Transverse colon (tissue), 4 donors: ENCODE results near the gene KCNE3. TPM values are rescaled to one million over a fixed set of nuclear protein-coding genes. Genes with fewer than 3 reads are reported as not detected.

Source experiments
- DNase-seq: peaks from one replicate; pipeline ENCODE4 v3.0.0-alpha.2; 2019
- H3K27ac ChIP-seq, 4 donors: fragments of 200-600 bp; sonication (generic); 2 replicates each; pipeline ENCODE4 v1.5.1; 2016 to 2018; ENCODE audit warnings: inconsistent platforms in 4 of 4
- H3K27me3 ChIP-seq: fragments of 200-600 bp; sonication (generic); 2 replicates; pipeline ENCODE4 v1.5.1; 2017; ENCODE audit warnings: inconsistent platforms
- H3K36me3 ChIP-seq, 4 donors: fragments of 200-600 bp; sonication (generic); 2 replicates each; pipeline ENCODE4 v1.5.1; 2017 to 2019; ENCODE audit warnings: inconsistent platforms in 4 of 4
- H3K4me1 ChIP-seq, 4 donors: fragments of 200-600 bp; sonication (generic); 2 replicates each; pipeline ENCODE4 v1.5.1; 2017 to 2020; ENCODE audit warnings: inconsistent platforms in 4 of 4
- H3K4me3 ChIP-seq, 4 donors: fragments of 200-600 bp; sonication (generic); 1 replicate in 1 of 4; 2 replicates in 3 of 4; pipeline versions ENCODE4 v1.5.1 to v1.6.1; 2017 to 2019; ENCODE audit warnings: inconsistent platforms in 4 of 4
- H3K9me3 ChIP-seq, 2 donors: fragments of 200-600 bp; sonication (generic); 2 replicates each; pipeline ENCODE4 v1.5.1; 2017 to 2019; ENCODE audit warnings: inconsistent platforms in 2 of 2
- CTCF ChIP-seq, 5 experiments: fragments of 200-600 bp in 3 of 5; fragments of 450-650 bp in 2 of 5; sonication (generic) in 3 of 5; IDR thresholded peaks; 1 replicate in 2 of 5; 2 replicates in 3 of 5; pipeline ENCODE4 v1.5.1; 2016 to 2017; ENCODE audit warnings: antibody characterized with exemption in 5 of 5, inconsistent platforms in 3 of 5, mild to moderate bottlenecking in 2 of 5, moderate library complexity in 1 of 5
- EP300 ChIP-seq: sonication (generic); formaldehyde crosslinking; IDR thresholded peaks from one replicate; pipeline ENCODE4 v1.6.1; 2017; ENCODE audit warnings: antibody characterized with exemption, low read depth
- POLR2A ChIP-seq: fragments of 450-650 bp; IDR thresholded peaks from one replicate; pipeline ENCODE4 v1.6.1; 2016; ENCODE audit warnings: antibody characterized with exemption, mild to moderate bottlenecking, moderate library complexity
- POLR2AphosphoS5 ChIP-seq, 3 donors: sonication (generic); formaldehyde crosslinking; IDR thresholded peaks; one replicate each; pipeline ENCODE4 v1.6.1; 2016; ENCODE audit warnings: antibody characterized with exemption in 3 of 3
- WGBS, 2 donors: methylation state at CpG; one replicate each; pipeline ENCODE4 v1.1.5; 2018; ENCODE audit warnings: low coverage in 1 of 2; 5-methylcytosine and 5-hydroxymethylcytosine counted together
- in situ Hi-C, 4 donors: fragments of 200-750 bp; cut with MboI; loops; one replicate each; pipeline versions ENCODE4 v1.15.0 to v1.15.1; 2017; ENCODE audit warnings: low sequenced_read_pairs in 3 of 4, low pct_ligation_motif_present in 1 of 4, low pct_unique_long_range_greater_than_20kb in 1 of 4
- intact Hi-C: fragments of 100-400 bp; cut with DNase I; formaldehyde crosslinking; loops from one replicate; pipeline ENCODE4 v1.15.1; 2023; ENCODE audit warnings: low total_unique reads
- total RNA-seq, 4 donors: library from RNA; depleted of rRNA; stranded (reverse); fragments of >200 nt; gene quantifications; one replicate each; pipeline ENCODE4 v1.1.0, GENCODE V29; 2016

The KCNE3 gene
- total RNA-seq, 4 donors from 2014 or later = 0.80 to 14.9 (median 6.8) TPM

- in situ Hi-C loops (no loop called here), intact Hi-C loops (no loop called here)
- Histone ChIP-seq H3K4me3 (no peak overlapping the region), H3K4me1 (peaks cover 0 to 6% (median 0%) of the 10 kb centered on the region in 4 donors), H3K27ac (no peak overlapping the region), H3K9me3 (no peaks in the 10 kb centered on the region), H3K27me3 (no peaks in the 10 kb centered on the region), H3K36me3 (no peaks in the 10 kb centered on the region)
- DNase-seq = no peak
- 60 to 96% methylated on average over 1 to 2 of the region's 2 CpGs for WGBS, 2 donors
- TF ChIP-seq POLR2A = no peak
- no peak for TF ChIP-seq CTCF (IDR thresholded peaks at IDR 0.05)
- no peak for TF ChIP-seq EP300
- no peak for TF ChIP-seq POLR2AphosphoS5 (IDR thresholded peaks at IDR 0.05)
Observed at GRCh38 chr11:74485868-74486267, 18.5 kb upstream of the KCNE3 start.

GRCh38 chr11:74480688-74481417, 13.5 kb upstream of the KCNE3 start:
- no peaks in the 10 kb centered on the region for H3K9me3 ChIP-seq
- peaks cover 0 to 10% (median 0%) of the 10 kb centered on the region in 4 donors for H3K4me1 ChIP-seq
- peak overlapping the region in 2 of 4 donors; percentile 30 to 31 for H3K27ac ChIP-seq
- no peak overlapping the region for H3K4me3 ChIP-seq
- in situ Hi-C loops (no loop called here), intact Hi-C loops (no loop called here)
- H3K27me3 ChIP-seq = no peaks in the 10 kb centered on the region
- TF ChIP-seq EP300 = no peak
- no peak for TF ChIP-seq POLR2A
- no peak for TF ChIP-seq CTCF (IDR thresholded peaks at IDR 0.05)
- TF ChIP-seq POLR2AphosphoS5 (IDR thresholded peaks at IDR 0.05) = no peak
- H3K36me3 ChIP-seq = no peaks in the 10 kb centered on the region
- no peak for DNase-seq
- 42 to 48% methylated on average over 3 of the region's 3 CpGs for WGBS, 2 donors

GRCh38 chr11:74479732-74480123, 12.4 kb upstream of the KCNE3 start:
- no peak for DNase-seq
- TF ChIP-seq POLR2A (no peak), EP300 (no peak), POLR2AphosphoS5 (IDR thresholded peaks at IDR 0.05) (no peak), CTCF (IDR thresholded peaks at IDR 0.05) (no peak)
- no peak overlapping the region for H3K27ac ChIP-seq
- intact Hi-C loops (no loop called here), in situ Hi-C loops (no loop called here)
- no peaks in the 10 kb centered on the region for H3K27me3 ChIP-seq
- no peaks in the 10 kb centered on the region for H3K36me3 ChIP-seq
- no peak overlapping the region for H3K4me3 ChIP-seq
- WGBS, 2 donors = 47 to 57% methylated on average over 1 of the region's 1 CpG
- no peaks in the 10 kb centered on the region for H3K9me3 ChIP-seq
- H3K4me1 ChIP-seq = peaks cover 0 to 10% (median 0%) of the 10 kb centered on the region in 4 donors

GRCh38 chr11:74478877-74479731, 11.8 kb upstream of the KCNE3 start:
- in situ Hi-C loops (no loop called here), intact Hi-C loops (no loop called here)
- TF ChIP-seq EP300 (no peak), CTCF (IDR thresholded peaks at IDR 0.05) (no peak), POLR2AphosphoS5 (IDR thresholded peaks at IDR 0.05) (no peak), POLR2A (no peak)
- DNase-seq = no peak
- Histone ChIP-seq H3K27me3 (no peaks in the 10 kb centered on the region), H3K4me1 (peaks cover 0 to 10% (median 0%) of the 10 kb centered on the region in 4 donors), H3K9me3 (no peaks in the 10 kb centered on the region), H3K36me3 (no peaks in the 10 kb centered on the region), H3K4me3 (no peak overlapping the region), H3K27ac (no peak overlapping the region)
- 58 to 75% methylated on average over 5 to 10 of the region's 10 CpGs for WGBS, 2 donors
